ENCODE results near the gene MUC6. TPM values are rescaled to one million over a fixed set of nuclear protein-coding genes. Genes with fewer than 3 reads are reported as not detected.

MUC6 gene
- total and polyA plus RNA-seq, 2 experiments from 2014 or later, result not detected

GRCh38 chr11:1042626-1043562 is 6.4 kb upstream of the MUC6 start:
- H2AFZ ChIP-seq, result no peak overlapping the region
- H3K4me1 ChIP-seq (ENCODE audit: insufficient read depth), result no peaks in the 10 kb centered on the region
- no peaks in the 10 kb centered on the region for H3F3A ChIP-seq (ENCODE audit: insufficient read depth)
- no peak overlapping the region for H3K4me2 ChIP-seq (ENCODE audit: unreplicated experiment)
- no peak overlapping the region for H3K4me3 ChIP-seq
- no peak overlapping the region for H3K27ac ChIP-seq
- in situ Hi-C loops (cut with MboI), result no loop called here
- H4K20me1 ChIP-seq (ENCODE audit: insufficient read depth), result no peaks in the 10 kb centered on the region
- WGBS, 2 experiments (ENCODE audit: low coverage in 1 of 2, low lambda C conversion rate in 2 of 2, missing lambda C conversion rate in 2 of 2), result 73 to 75% methylated on average over 21 to 26 of the region's 26 CpGs
- H3K9me3 ChIP-seq (ENCODE audit: low read depth), result no peaks in the 10 kb centered on the region
- H3K27me3 ChIP-seq (replicated peaks; ENCODE audit: insufficient read depth), result peaks cover 19% of the 10 kb centered on the region
- H3K9me2 ChIP-seq (ENCODE audit: insufficient read depth), result no peaks in the 10 kb centered on the region
- H3K36me3 ChIP-seq (ENCODE audit: low read depth), result no peaks in the 10 kb centered on the region
- DNase-seq, result no peak
- no peak for TF ChIP-seq EZH2phosphoT487 (IDR thresholded peaks at IDR 0.05; ENCODE audit: insufficient read depth, low read depth)
- TF ChIP-seq EZH2 (IDR thresholded peaks at IDR 0.05; ENCODE audit: insufficient read depth, poor library complexity, severe bottlenecking), result no peak
- H3K79me2 ChIP-seq (ENCODE audit: insufficient read depth), result no peaks in the 10 kb centered on the region
- no peak overlapping the region for H3K9ac ChIP-seq

- no peaks in the 10 kb centered on the region for H4K20me1 ChIP-seq (ENCODE audit: insufficient read depth)
- in situ Hi-C loops (cut with MboI), result no loop called here
- no peak overlapping the region for H3K27ac ChIP-seq
- H2AFZ ChIP-seq, result no peak overlapping the region
- TF ChIP-seq EZH2phosphoT487 (IDR thresholded peaks at IDR 0.05; ENCODE audit: insufficient read depth, low read depth) (no peak), EZH2 (IDR thresholded peaks at IDR 0.05; ENCODE audit: insufficient read depth, poor library complexity, severe bottlenecking) (no peak)
- peaks cover 13% of the 10 kb centered on the region for H3K27me3 ChIP-seq (replicated peaks; ENCODE audit: insufficient read depth)
- H3F3A ChIP-seq (ENCODE audit: insufficient read depth), result no peaks in the 10 kb centered on the region
- H3K79me2 ChIP-seq (ENCODE audit: insufficient read depth), result no peaks in the 10 kb centered on the region
- no peak overlapping the region for H3K4me3 ChIP-seq
- no peak overlapping the region for H3K4me2 ChIP-seq (ENCODE audit: unreplicated experiment)
- WGBS, 2 experiments (ENCODE audit: low coverage in 1 of 2, low lambda C conversion rate in 2 of 2, missing lambda C conversion rate in 2 of 2), result 35 to 37% methylated on average over 16 to 18 of the region's 18 CpGs
- H3K4me1 ChIP-seq (ENCODE audit: insufficient read depth), result no peaks in the 10 kb centered on the region
- no peaks in the 10 kb centered on the region for H3K9me3 ChIP-seq (ENCODE audit: low read depth)
- no peak for DNase-seq
- no peaks in the 10 kb centered on the region for H3K9me2 ChIP-seq (ENCODE audit: insufficient read depth)
- H3K9ac ChIP-seq, result no peak overlapping the region
- no peaks in the 10 kb centered on the region for H3K36me3 ChIP-seq (ENCODE audit: low read depth)
Measured at GRCh38 chr11:1041936-1042608, 5.6 kb upstream of the MUC6 start.

GRCh38 chr11:1041471-1041870 is 5.0 kb upstream of the MUC6 start:
- 29 to 44% methylated on average over 8 to 9 of the region's 9 CpGs for WGBS, 2 experiments (ENCODE audit: low coverage in 1 of 2, low lambda C conversion rate in 2 of 2, missing lambda C conversion rate in 2 of 2)
- peaks cover 8% of the 10 kb centered on the region; the same call in 1 of the 2 replicates for H3K27me3 ChIP-seq (replicated peaks; ENCODE audit: insufficient read depth)
- no peak overlapping the region for H3K4me3 ChIP-seq
- no peak overlapping the region for H3K27ac ChIP-seq
- no peaks in the 10 kb centered on the region for H3F3A ChIP-seq (ENCODE audit: insufficient read depth)
- H2AFZ ChIP-seq, result no peak overlapping the region
- H4K20me1 ChIP-seq (ENCODE audit: insufficient read depth), result no peaks in the 10 kb centered on the region
- DNase-seq, result no peak
- H3K9me3 ChIP-seq (ENCODE audit: low read depth), result no peaks in the 10 kb centered on the region
- no peaks in the 10 kb centered on the region for H3K79me2 ChIP-seq (ENCODE audit: insufficient read depth)
- no peak overlapping the region for H3K4me2 ChIP-seq (ENCODE audit: unreplicated experiment)
- H3K9me2 ChIP-seq (ENCODE audit: insufficient read depth), result no peaks in the 10 kb centered on the region
- H3K9ac ChIP-seq, result no peak overlapping the region
- TF ChIP-seq EZH2 (IDR thresholded peaks at IDR 0.05; ENCODE audit: insufficient read depth, poor library complexity, severe bottlenecking) (no peak), EZH2phosphoT487 (IDR thresholded peaks at IDR 0.05; ENCODE audit: insufficient read depth, low read depth) (no peak)
- H3K4me1 ChIP-seq (ENCODE audit: insufficient read depth), result no peaks in the 10 kb centered on the region
- in situ Hi-C loops (cut with MboI), result no loop called here
- H3K36me3 ChIP-seq (ENCODE audit: low read depth), result no peaks in the 10 kb centered on the region

- Histone ChIP-seq H3K27me3 (replicated peaks; ENCODE audit: insufficient read depth) (peaks cover 8% of the 10 kb centered on the region; the same call in 1 of the 2 replicates), H3K4me1 (ENCODE audit: insufficient read depth) (no peaks in the 10 kb centered on the region), H3F3A (ENCODE audit: insufficient read depth) (no peaks in the 10 kb centered on the region), H3K9me3 (ENCODE audit: low read depth) (no peaks in the 10 kb centered on the region), H3K9ac (no peak overlapping the region), H3K4me2 (ENCODE audit: unreplicated experiment) (no peak overlapping the region), H4K20me1 (ENCODE audit: insufficient read depth) (no peaks in the 10 kb centered on the region), H3K79me2 (ENCODE audit: insufficient read depth) (no peaks in the 10 kb centered on the region), H3K36me3 (ENCODE audit: low read depth) (no peaks in the 10 kb centered on the region), H3K9me2 (ENCODE audit: insufficient read depth) (no peaks in the 10 kb centered on the region), H3K4me3 (no peak overlapping the region), H2AFZ (no peak overlapping the region), H3K27ac (no peak overlapping the region)
- 60 to 79% methylated on average over 8 of the region's 8 CpGs for WGBS, 2 experiments (ENCODE audit: low coverage in 1 of 2, low lambda C conversion rate in 2 of 2, missing lambda C conversion rate in 2 of 2)
- no peak for DNase-seq
- TF ChIP-seq EZH2 (IDR thresholded peaks at IDR 0.05; ENCODE audit: insufficient read depth, poor library complexity, severe bottlenecking) (no peak), EZH2phosphoT487 (IDR thresholded peaks at IDR 0.05; ENCODE audit: insufficient read depth, low read depth) (no peak)
- in situ Hi-C loops (cut with MboI), result no loop called here
Measured at GRCh38 chr11:1041149-1041467, 4.6 kb upstream of the MUC6 start.

Measured in GM23248 (cell line).